Panc1 (cell line): Measurements from ENCODE around the gene PHC1. TPM values are rescaled to one million over a fixed set of nuclear protein-coding genes. Genes with fewer than 3 reads are reported as not detected.

Source experiments
- ATAC-seq: fragments of 200-7000 bp; cut with Tn5 transposase; 2 replicates; pipeline ENCODE4 v1.9.1; 2020; ENCODE audit warnings: mild to moderate bottlenecking, moderate library complexity
- BruUV-seq: library from RNA; stranded (reverse); fragments of 400-500 nt; replicated peaks from 2 replicates; lab custom pipeline; 2021; lab: Mats Ljungman, UMichigan
- CTCF ChIA-PET: fragments of 300-600 bp; sonication (Branson Sonifier 250); formaldehyde crosslinking; loops from one replicate; lab custom pipeline; 2022; ENCODE audit warnings: antibody characterized with exemption; lab: Charles Lee
- POLR2A ChIA-PET: fragments of 300-600 bp; sonication (Branson Sonifier 250); formaldehyde crosslinking; loops from one replicate; lab custom pipeline; 2022; ENCODE audit warnings: antibody characterized with exemption; lab: Charles Lee
- DNase-seq: peaks from one replicate; pipeline ENCODE4 v3.0.0-alpha.2; 2010; ENCODE audit warnings: low read depth, low spot score
- H3K27ac ChIP-seq: 2 replicates; pipeline ENCODE4 v1.5.1; 2011; ENCODE audit warnings: mild to moderate bottlenecking, low read length, inconsistent platforms
- H3K27me3 ChIP-seq: fragments of 200-500 bp; sonication (Bioruptor generic); 2 replicates; pipeline ENCODE4 v1.6.0; 2014; ENCODE audit warnings: low read length, inconsistent platforms; ENCODE audit not compliant: control insufficient read depth, insufficient read depth
- H3K36me3 ChIP-seq: fragments of 200-500 bp; sonication (Bioruptor generic); 2 replicates; pipeline ENCODE4 v1.5.1; 2014; ENCODE audit warnings: inconsistent platforms, mild to moderate bottlenecking, low read length, moderate library complexity; ENCODE audit not compliant: control insufficient read depth, insufficient read depth
- H3K4me1 ChIP-seq: 2 replicates; pipeline ENCODE4 v1.5.1; 2011; ENCODE audit warnings: inconsistent platforms, mild to moderate bottlenecking, low read length, moderate library complexity; ENCODE audit not compliant: control insufficient read depth, insufficient read depth
- H3K4me3 ChIP-seq, 2 experiments: 2 replicates each; pipeline ENCODE4 v1.5.1; 2011 to 2012; ENCODE audit warnings: low read depth in 2 of 2, low read length in 2 of 2, mild to moderate bottlenecking in 2 of 2, inconsistent platforms in 1 of 2, moderate library complexity in 1 of 2
- H3K9me3 ChIP-seq: fragments of 200-500 bp; sonication (Bioruptor generic); 2 replicates; pipeline ENCODE4 v1.5.1; 2014; ENCODE audit warnings: low read depth, mild to moderate bottlenecking, inconsistent platforms, low read length, moderate library complexity; ENCODE audit not compliant: control insufficient read depth, insufficient read depth
- POLR2AphosphoS5 ChIP-seq: IDR thresholded peaks from 2 replicates; pipeline ENCODE4 v1.6.1; 2012; ENCODE audit warnings: mild to moderate bottlenecking, low read depth, low read length, moderate library complexity
- SIN3A ChIP-seq: IDR thresholded peaks from 2 replicates; pipeline ENCODE4 v1.6.1; 2012; ENCODE audit warnings: low read depth, mild to moderate bottlenecking, low read length, moderate library complexity, borderline replicate concordance; ENCODE audit not compliant: insufficient read depth
- TCF7L2 ChIP-seq: IDR thresholded peaks from 2 replicates; pipeline ENCODE4 v1.6.1; 2011; ENCODE audit warnings: mild to moderate bottlenecking, low read depth, low read length, inconsistent platforms
- in situ Hi-C: cut with HindIII; loops from 2 replicates; pipeline ENCODE4 v1.10.0; 2016; ENCODE audit warnings: low sequenced_read_pairs, low pct_unique_long_range_greater_than_20kb
- intact Hi-C: fragments of 100-400 bp; cut with micrococcal nuclease; formaldehyde crosslinking; loops from one replicate; pipeline ENCODE4 v1.10.0; 2022; ENCODE audit not compliant: unreplicated experiment
- total RNA-seq: library from RNA; stranded (reverse); gene quantifications from one replicate; pipeline ENCODE4 v1.2.1, GENCODE V29; 2021; ENCODE audit not compliant: unreplicated experiment
- TF ChIP-seq, protein P1 (sequence below): fragments of 450-650 bp; IDR thresholded peaks from 2 replicates; pipeline ENCODE4 v1.5.1; 2017; ENCODE audit warnings: mild to moderate bottlenecking
- TF ChIP-seq, protein P2 (sequence below), 2 experiments: IDR thresholded peaks; 2 replicates each; pipeline ENCODE4 v1.6.1; 2011 to 2012; ENCODE audit warnings: low read depth in 2 of 2, control low read depth in 1 of 2, low read length in 1 of 2, mild to moderate bottlenecking in 1 of 2, moderate library complexity in 1 of 2; ENCODE audit not compliant: insufficient read depth in 1 of 2

Gene PHC1
- total RNA-seq, 1 experiment from 2014 or later, result 15.6 TPM

DNA sequence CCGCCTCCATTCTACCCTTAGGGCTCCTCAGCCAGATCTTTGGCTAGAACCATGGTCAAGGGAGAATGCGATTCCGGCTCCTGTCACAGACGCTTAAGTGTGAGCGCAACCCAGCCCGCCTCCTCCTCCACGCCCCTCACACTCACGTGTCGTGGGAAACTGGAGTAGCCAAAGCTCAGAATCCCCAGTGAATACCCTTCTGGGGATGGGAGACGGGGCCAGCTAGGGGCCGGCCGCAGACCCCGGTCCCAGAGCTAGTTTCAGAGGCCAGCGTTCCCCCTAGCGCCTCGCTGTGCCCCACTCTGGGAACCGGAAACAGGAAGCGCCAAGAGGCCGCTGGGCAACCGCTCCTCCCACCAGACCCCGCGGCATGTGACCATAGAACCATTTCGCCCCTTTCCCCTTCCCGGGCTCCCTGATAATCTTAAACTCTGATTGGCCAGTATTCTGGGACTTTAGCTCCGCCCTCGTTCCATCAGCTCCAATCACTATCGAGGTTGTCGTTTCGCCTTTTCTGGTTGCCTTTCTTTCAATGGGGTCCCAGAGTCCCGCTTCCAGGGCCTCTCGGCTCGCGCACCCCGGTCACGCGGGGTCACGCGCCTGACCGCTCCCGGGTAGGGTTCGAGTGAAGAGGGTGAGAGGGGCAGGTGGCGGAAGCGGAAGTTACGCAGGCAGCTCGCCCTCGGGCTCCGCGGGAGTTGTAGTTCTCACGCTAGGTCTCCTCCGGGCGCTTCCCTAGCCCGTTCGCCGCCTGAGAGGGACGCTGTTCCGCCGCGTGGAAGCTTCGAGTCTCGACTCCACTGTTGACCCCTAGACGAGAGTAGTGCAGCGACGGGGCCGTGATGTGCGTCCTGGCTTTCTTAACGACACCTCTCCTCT lies 35.3 kb downstream of the PHC1 start, which contains the start of gene M6PR:
M6PR (minus strand) TSS at position 304 of the 879 bp plus-strand sequence. CDS start 3,241 bp downstream, outside the sequence.
- Histone ChIP-seq H3K27me3 (no peaks in the 10 kb centered on the region), H3K27ac (peak within 1 kb of the TSS; percentile 96), H3K4me3 (peak within 1 kb of the TSS; percentile 99 to 100), H3K4me1 (peaks cover 9% of the 10 kb centered on the region), H3K36me3 (peaks cover 8% of the 10 kb centered on the region; the same call in 1 of the 2 replicates), H3K9me3 (no peaks in the 10 kb centered on the region)
- ChIA-PET POLR2A (interaction anchor here (0.5 to 1.2 kb wide), 4 partner anchors 36 to 272 kb away, joined by 3 to 4 read pairs (median 3); no protein-coding TSS in a partner anchor), CTCF (interaction anchor here (0.9 to 1.4 kb wide), 2 partner anchors 89 to 100 kb away, joined by 5 to 6 read pairs; no protein-coding TSS in a partner anchor)
- peak; percentile 97 for ATAC-seq
- intact Hi-C loops (loop anchor here (2.0 kb wide), 1 partner anchor 89 kb away; no protein-coding TSS in a partner anchor), in situ Hi-C loops (no loop called here)
- BruUV-seq, result no TSS peak
- peak; percentile 79 for DNase-seq
- TF ChIP-seq, protein P1, sequence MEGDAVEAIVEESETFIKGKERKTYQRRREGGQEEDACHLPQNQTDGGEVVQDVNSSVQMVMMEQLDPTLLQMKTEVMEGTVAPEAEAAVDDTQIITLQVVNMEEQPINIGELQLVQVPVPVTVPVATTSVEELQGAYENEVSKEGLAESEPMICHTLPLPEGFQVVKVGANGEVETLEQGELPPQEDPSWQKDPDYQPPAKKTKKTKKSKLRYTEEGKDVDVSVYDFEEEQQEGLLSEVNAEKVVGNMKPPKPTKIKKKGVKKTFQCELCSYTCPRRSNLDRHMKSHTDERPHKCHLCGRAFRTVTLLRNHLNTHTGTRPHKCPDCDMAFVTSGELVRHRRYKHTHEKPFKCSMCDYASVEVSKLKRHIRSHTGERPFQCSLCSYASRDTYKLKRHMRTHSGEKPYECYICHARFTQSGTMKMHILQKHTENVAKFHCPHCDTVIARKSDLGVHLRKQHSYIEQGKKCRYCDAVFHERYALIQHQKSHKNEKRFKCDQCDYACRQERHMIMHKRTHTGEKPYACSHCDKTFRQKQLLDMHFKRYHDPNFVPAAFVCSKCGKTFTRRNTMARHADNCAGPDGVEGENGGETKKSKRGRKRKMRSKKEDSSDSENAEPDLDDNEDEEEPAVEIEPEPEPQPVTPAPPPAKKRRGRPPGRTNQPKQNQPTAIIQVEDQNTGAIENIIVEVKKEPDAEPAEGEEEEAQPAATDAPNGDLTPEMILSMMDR, result peak; percentile 71
- TF ChIP-seq, protein P2, sequence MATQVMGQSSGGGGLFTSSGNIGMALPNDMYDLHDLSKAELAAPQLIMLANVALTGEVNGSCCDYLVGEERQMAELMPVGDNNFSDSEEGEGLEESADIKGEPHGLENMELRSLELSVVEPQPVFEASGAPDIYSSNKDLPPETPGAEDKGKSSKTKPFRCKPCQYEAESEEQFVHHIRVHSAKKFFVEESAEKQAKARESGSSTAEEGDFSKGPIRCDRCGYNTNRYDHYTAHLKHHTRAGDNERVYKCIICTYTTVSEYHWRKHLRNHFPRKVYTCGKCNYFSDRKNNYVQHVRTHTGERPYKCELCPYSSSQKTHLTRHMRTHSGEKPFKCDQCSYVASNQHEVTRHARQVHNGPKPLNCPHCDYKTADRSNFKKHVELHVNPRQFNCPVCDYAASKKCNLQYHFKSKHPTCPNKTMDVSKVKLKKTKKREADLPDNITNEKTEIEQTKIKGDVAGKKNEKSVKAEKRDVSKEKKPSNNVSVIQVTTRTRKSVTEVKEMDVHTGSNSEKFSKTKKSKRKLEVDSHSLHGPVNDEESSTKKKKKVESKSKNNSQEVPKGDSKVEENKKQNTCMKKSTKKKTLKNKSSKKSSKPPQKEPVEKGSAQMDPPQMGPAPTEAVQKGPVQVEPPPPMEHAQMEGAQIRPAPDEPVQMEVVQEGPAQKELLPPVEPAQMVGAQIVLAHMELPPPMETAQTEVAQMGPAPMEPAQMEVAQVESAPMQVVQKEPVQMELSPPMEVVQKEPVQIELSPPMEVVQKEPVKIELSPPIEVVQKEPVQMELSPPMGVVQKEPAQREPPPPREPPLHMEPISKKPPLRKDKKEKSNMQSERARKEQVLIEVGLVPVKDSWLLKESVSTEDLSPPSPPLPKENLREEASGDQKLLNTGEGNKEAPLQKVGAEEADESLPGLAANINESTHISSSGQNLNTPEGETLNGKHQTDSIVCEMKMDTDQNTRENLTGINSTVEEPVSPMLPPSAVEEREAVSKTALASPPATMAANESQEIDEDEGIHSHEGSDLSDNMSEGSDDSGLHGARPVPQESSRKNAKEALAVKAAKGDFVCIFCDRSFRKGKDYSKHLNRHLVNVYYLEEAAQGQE (IDR thresholded peaks at IDR 0.05; ENCODE audit: insufficient read depth in 1 of 2, low read depth in 2 of 2, low read length in 1 of 2), result no peak
- TF ChIP-seq SIN3A (0 out of 2 replicates have a peak, but pooled peaks have one; percentile 79), POLR2AphosphoS5 (peak; percentile 75), TCF7L2 (no peak)

DNA sequence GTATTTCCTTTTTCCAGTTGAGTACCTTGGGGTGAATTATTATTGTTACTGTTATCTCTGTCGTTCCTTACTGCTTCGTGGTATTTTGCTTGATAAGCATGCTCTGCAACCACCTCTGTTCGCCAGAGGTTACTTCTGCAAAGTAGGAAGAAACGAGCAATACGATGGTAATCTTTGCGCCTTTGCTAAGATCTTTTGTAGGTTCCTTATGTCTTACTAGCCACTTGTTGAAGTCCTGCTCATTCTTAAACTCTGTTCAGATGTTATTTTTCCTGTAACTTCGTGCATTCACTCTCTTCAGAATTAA lies 35.9 kb downstream of the PHC1 start:
- BruUV-seq, result no TSS peak
- H3K9me3 ChIP-seq, result no peaks in the 10 kb centered on the region
- peak overlapping the region; percentile 99 to 100 for H3K4me3 ChIP-seq
- peaks cover 9% of the 10 kb centered on the region for H3K4me1 ChIP-seq
- H3K27me3 ChIP-seq, result no peaks in the 10 kb centered on the region
- ATAC-seq (peak; percentile 8), DNase-seq (no peak)
- in situ Hi-C loops, result no loop called here
- ChIA-PET CTCF (interaction anchor here (0.8 to 1.4 kb wide), 3 partner anchors 88 to 100 kb away, joined by 4 to 6 read pairs (median 5); no protein-coding TSS in a partner anchor), POLR2A (interaction anchor here (0.5 to 1.2 kb wide), 4 partner anchors 36 to 273 kb away, joined by 3 to 4 read pairs (median 3); no protein-coding TSS in a partner anchor)
- peak overlapping the region; percentile 96 for H3K27ac ChIP-seq
- intact Hi-C loops, result loop anchor here (2.0 kb wide), 1 partner anchor 89 kb away; no protein-coding TSS in a partner anchor
- H3K36me3 ChIP-seq, result peaks cover 7% of the 10 kb centered on the region; the same call in 1 of the 2 replicates
- no peak for TF ChIP-seq POLR2AphosphoS5
- no peak for TF ChIP-seq SIN3A
- TF ChIP-seq, protein P1, result peak; percentile 24
- TF ChIP-seq TCF7L2, result no peak
- TF ChIP-seq, protein P2 (IDR thresholded peaks at IDR 0.05; ENCODE audit: insufficient read depth in 1 of 2, low read depth in 2 of 2, low read length in 1 of 2), result no peak
